Renal cortex interstitium (tissue), 11 donors: ENCODE data around the gene RIN2. TPM values are rescaled to one million over a fixed set of nuclear protein-coding genes. Genes with fewer than 3 reads are reported as not detected.
"Not testable (repeated sequence)": the region's sequence is repeated elsewhere in the genome, so short reads cannot be mapped to it uniquely, and the experiment has no call there.

Source experiments
- DNase-seq, 11 donors: peaks; one replicate each; pipeline ENCODE4 v3.0.0-alpha.2; 2013; ENCODE audit warnings: low read depth in 9 of 11, low spot score in 4 of 11; ENCODE audit errors: extremely low read depth in 1 of 11
- polyA plus RNA-seq, 3 donors: library from polyadenylated mRNA; unstranded; fragments of 120-200 nt; gene quantifications; one replicate each; pipeline ENCODE4 v1.2.1, GENCODE V29; 2013; ENCODE audit not compliant: insufficient read length in 3 of 3

The RIN2 gene
- polyA plus RNA-seq, 3 donors, result 38.2 to 40.5 (median 40.2) TPM

GRCh38 chr20:19806276-19806675 is 48.2 kb downstream of the RIN2 start:
- not testable (repeated sequence) for DNase-seq

GRCh38 chr20:19806806-19807190 is 48.7 kb downstream of the RIN2 start:
- DNase-seq, result no peak

DNA sequence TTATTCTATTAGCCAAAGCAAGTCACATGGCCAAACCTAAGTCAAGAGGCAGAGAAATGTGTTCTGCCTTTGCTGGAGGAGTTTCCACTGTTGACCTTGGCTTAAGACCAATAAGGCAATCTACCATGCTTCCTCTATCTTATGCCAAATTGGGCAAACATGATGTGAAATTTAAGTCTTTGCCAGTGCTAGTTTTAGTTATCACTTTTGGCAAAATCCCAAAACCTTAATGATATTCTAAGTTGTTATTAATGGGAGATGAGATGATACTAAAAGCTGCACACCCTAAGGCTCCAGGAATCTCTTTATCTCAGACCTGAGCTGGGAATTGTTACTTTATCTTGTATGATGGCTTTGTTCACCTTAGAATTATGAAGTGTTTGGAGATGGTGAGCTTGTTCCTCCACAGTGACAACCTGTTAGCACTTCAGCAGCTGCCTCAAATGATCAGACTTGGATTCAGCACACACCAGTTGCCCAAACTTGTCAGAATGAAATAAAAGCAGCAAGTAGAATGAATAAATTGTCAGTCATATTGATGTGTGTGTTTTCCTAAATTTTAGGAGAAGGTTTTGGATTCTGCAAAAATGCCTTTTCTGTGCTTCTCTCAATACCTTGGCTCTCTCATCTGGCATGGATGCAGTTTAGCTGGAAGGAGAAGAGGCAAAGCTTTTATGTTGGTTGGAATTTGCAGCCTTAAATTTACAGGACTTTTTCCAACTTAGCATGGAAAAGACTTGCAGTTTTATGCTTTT is 49.3 kb downstream of the RIN2 start:
- DNase-seq, result no peak
